OCI-LY7 (cell line): ENCODE results near the gene AOX1.

Source experiments
- CTCF ChIP-seq: fragments of 200-600 bp; sonication (generic); conservative IDR thresholded peaks from 2 replicates; pipeline ENCODE4 v1.5.1; 2014; ENCODE audit warnings: mild to moderate bottlenecking, antibody characterized with exemption, low read length, moderate library complexity, mixed read lengths
- EZH2phosphoT487 ChIP-seq: fragments of 200-600 bp; sonication (generic); IDR thresholded peaks from 2 replicates; pipeline ENCODE4 v1.6.1; 2018; ENCODE audit warnings: low read depth, borderline replicate concordance, mild to moderate bottlenecking, mixed run types, antibody characterized with exemption, low read length, moderate library complexity, mixed read lengths

GRCh38 chr2:200679127-200679526 lies 93.3 kb downstream of the AOX1 start:
- TF ChIP-seq CTCF (no peak), EZH2phosphoT487 (no peak)
